Smooth muscle cell (in vitro differentiated cells): ENCODE results near the gene BET1. TPM values are rescaled to one million over a fixed set of nuclear protein-coding genes. Genes with fewer than 3 reads are reported as not detected.

ENCODE experiments used
- DNase-seq: peaks from one replicate; lab custom pipeline; 2025; ENCODE audit not compliant: unreplicated experiment; lab: John Stamatoyannopoulos, UW
- H2AFZ ChIP-seq: fragments of 200-600 bp; sonication (generic); 2 replicates; pipeline ENCODE4 v1.6.0; 2016; ENCODE audit warnings: antibody characterized with exemption, low read depth, mild to moderate bottlenecking
- H3F3A ChIP-seq: fragments of 200-600 bp; sonication (generic); 2 replicates; pipeline ENCODE4 v1.6.0; 2017; ENCODE audit warnings: antibody characterized with exemption, low read depth
- H3K27ac ChIP-seq: fragments of 200-600 bp; sonication (generic); 2 replicates; pipeline ENCODE4 v1.5.1; 2016; ENCODE audit warnings: low read depth, mild to moderate bottlenecking
- H3K27me3 ChIP-seq: fragments of 200-600 bp; sonication (generic); 2 replicates; pipeline ENCODE4 v1.6.1; 2016; ENCODE audit warnings: low read depth, mild to moderate bottlenecking
- H3K36me3 ChIP-seq: fragments of 200-600 bp; sonication (generic); 2 replicates; pipeline ENCODE4 v1.5.1; 2016; ENCODE audit warnings: low read depth
- H3K4me1 ChIP-seq: fragments of 200-600 bp; sonication (generic); 2 replicates; pipeline ENCODE4 v1.5.1; 2016; ENCODE audit warnings: low read depth
- H3K4me2 ChIP-seq: fragments of 200-600 bp; sonication (generic); 2 replicates; pipeline ENCODE4 v1.6.0; 2016; ENCODE audit warnings: mild to moderate bottlenecking
- H3K4me3 ChIP-seq: fragments of 200-600 bp; sonication (generic); 2 replicates; pipeline ENCODE4 v1.5.1; 2016; ENCODE audit warnings: mild to moderate bottlenecking
- H3K79me2 ChIP-seq: fragments of 200-600 bp; sonication (generic); 2 replicates; pipeline ENCODE4 v1.6.0; 2016; ENCODE audit warnings: low read depth, mild to moderate bottlenecking
- H3K9ac ChIP-seq: fragments of 200-600 bp; sonication (generic); 2 replicates; pipeline ENCODE4 v1.6.0; 2016; ENCODE audit warnings: low read depth
- H3K9me3 ChIP-seq: fragments of 200-600 bp; sonication (generic); replicated peaks from 2 replicates; pipeline ENCODE4 v1.5.1; 2016; ENCODE audit warnings: low read depth
- H4K20me1 ChIP-seq: fragments of 200-600 bp; sonication (generic); 2 replicates; pipeline ENCODE4 v1.6.0; 2016; ENCODE audit warnings: low read depth
- WGBS: methylation state at CpG from one replicate; pipeline ENCODE4 v1.1.7; 2016; ENCODE audit warnings: low lambda C conversion rate; 5-methylcytosine and 5-hydroxymethylcytosine counted together
- polyA plus RNA-seq: library from polyadenylated mRNA; unstranded; fragments of >200 nt; fragmentation: Nextera tagmentation; extraction: Ambion mirVana; gene quantifications from 2 replicates; pipeline ENCODE4 v1.2.1, GENCODE V29; 2016
- total RNA-seq: library from RNA; depleted of rRNA; stranded (reverse); fragments of >200 nt; gene quantifications from 2 replicates; pipeline ENCODE4 v1.2.3, GENCODE V29; 2014
- TF ChIP-seq, protein P1 (sequence below): fragments of 200-600 bp; sonication (generic); IDR thresholded peaks from 2 replicates; pipeline ENCODE4 v1.5.1; 2017; ENCODE audit warnings: borderline replicate concordance, mild to moderate bottlenecking, antibody characterized with exemption; ENCODE audit not compliant: insufficient read depth, poor library complexity, severe bottlenecking

BET1 gene
- total and polyA plus RNA-seq, 2 experiments from 2014 or later, result 46.8 to 59.6 TPM

DNA sequence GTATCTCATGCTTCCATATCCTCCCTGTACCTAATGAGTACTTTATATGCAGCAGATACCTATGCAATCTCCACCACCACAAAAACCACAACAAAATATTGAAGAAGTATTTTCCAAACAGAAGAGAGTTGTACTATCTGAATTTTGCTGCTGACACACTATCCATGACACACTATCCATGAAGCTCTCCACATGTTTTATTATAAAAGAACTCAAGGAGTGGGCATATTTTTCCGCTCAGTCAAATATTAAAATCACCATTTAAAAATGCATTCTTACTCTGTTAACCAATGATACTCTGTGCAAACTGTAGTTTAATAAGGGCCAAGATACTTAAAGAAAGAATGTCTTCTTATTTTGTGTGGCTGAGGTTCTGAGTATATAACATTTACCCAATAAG is 2.8 kb downstream of the BET1 start:
- Histone ChIP-seq H3K27ac (no peak overlapping the region), H3F3A (no peaks in the 10 kb centered on the region), H3K4me1 (peaks cover 11% of the 10 kb centered on the region), H3K9ac (no peak overlapping the region), H3K79me2 (peaks cover 62% of the 10 kb centered on the region), H3K4me3 (no peak overlapping the region), H2AFZ (no peak overlapping the region), H3K36me3 (no peaks in the 10 kb centered on the region), H3K4me2 (no peak overlapping the region), H4K20me1 (peaks cover 13% of the 10 kb centered on the region), H3K9me3 (no peaks in the 10 kb centered on the region), H3K27me3 (peaks cover 9% of the 10 kb centered on the region)
- no peak for DNase-seq
- TF ChIP-seq, protein P1, sequence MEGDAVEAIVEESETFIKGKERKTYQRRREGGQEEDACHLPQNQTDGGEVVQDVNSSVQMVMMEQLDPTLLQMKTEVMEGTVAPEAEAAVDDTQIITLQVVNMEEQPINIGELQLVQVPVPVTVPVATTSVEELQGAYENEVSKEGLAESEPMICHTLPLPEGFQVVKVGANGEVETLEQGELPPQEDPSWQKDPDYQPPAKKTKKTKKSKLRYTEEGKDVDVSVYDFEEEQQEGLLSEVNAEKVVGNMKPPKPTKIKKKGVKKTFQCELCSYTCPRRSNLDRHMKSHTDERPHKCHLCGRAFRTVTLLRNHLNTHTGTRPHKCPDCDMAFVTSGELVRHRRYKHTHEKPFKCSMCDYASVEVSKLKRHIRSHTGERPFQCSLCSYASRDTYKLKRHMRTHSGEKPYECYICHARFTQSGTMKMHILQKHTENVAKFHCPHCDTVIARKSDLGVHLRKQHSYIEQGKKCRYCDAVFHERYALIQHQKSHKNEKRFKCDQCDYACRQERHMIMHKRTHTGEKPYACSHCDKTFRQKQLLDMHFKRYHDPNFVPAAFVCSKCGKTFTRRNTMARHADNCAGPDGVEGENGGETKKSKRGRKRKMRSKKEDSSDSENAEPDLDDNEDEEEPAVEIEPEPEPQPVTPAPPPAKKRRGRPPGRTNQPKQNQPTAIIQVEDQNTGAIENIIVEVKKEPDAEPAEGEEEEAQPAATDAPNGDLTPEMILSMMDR, result no peak
- 100% methylated on average over 1 of the region's 1 CpG for WGBS

GRCh38 chr7:93997868-93998267 is 6.3 kb downstream of the BET1 start:
- no peaks in the 10 kb centered on the region for H3K36me3 ChIP-seq
- DNase-seq, result no peak
- H3K79me2 ChIP-seq, result peaks cover 51% of the 10 kb centered on the region
- H3K9ac ChIP-seq, result no peak overlapping the region
- WGBS, result 85% methylated on average over 3 of the region's 3 CpGs
- no peaks in the 10 kb centered on the region for H3K9me3 ChIP-seq
- TF ChIP-seq, protein P1, result no peak
- peaks cover 22% of the 10 kb centered on the region for H4K20me1 ChIP-seq
- no peak overlapping the region for H3K4me3 ChIP-seq
- no peak overlapping the region for H3K27ac ChIP-seq
- H3K27me3 ChIP-seq, result no peaks in the 10 kb centered on the region
- H3K4me1 ChIP-seq, result peaks cover 5% of the 10 kb centered on the region
- no peaks in the 10 kb centered on the region for H3F3A ChIP-seq
- no peak overlapping the region for H2AFZ ChIP-seq
- H3K4me2 ChIP-seq, result no peak overlapping the region

- TF ChIP-seq, protein P1, result no peak
- no peaks in the 10 kb centered on the region for H3K4me1 ChIP-seq
- 85% methylated on average over 6 of the region's 6 CpGs for WGBS
- H3K36me3 ChIP-seq, result no peaks in the 10 kb centered on the region
- peaks cover 23% of the 10 kb centered on the region for H4K20me1 ChIP-seq
- no peaks in the 10 kb centered on the region for H3K9me3 ChIP-seq
- no peak overlapping the region for H2AFZ ChIP-seq
- H3K27me3 ChIP-seq, result no peaks in the 10 kb centered on the region
- no peak overlapping the region for H3K4me2 ChIP-seq
- H3K27ac ChIP-seq, result no peak overlapping the region
- DNase-seq, result no peak
- H3K4me3 ChIP-seq, result no peak overlapping the region
- no peak overlapping the region for H3K9ac ChIP-seq
- no peaks in the 10 kb centered on the region for H3F3A ChIP-seq
- H3K79me2 ChIP-seq, result peaks cover 5% of the 10 kb centered on the region
Observed at GRCh38 chr7:93992421-93993110, 11.6 kb downstream of the BET1 start.

- Histone ChIP-seq H3K9me3 (no peaks in the 10 kb centered on the region), H3K36me3 (no peaks in the 10 kb centered on the region), H4K20me1 (peaks cover 7% of the 10 kb centered on the region), H3K4me2 (no peak overlapping the region), H3K4me1 (no peaks in the 10 kb centered on the region), H2AFZ (no peak overlapping the region), H3K9ac (no peak overlapping the region), H3K4me3 (no peak overlapping the region), H3K27me3 (no peaks in the 10 kb centered on the region), H3F3A (no peaks in the 10 kb centered on the region), H3K27ac (no peak overlapping the region), H3K79me2 (no peaks in the 10 kb centered on the region)
- TF ChIP-seq, protein P1, result no peak
- 98% methylated on average over 3 of the region's 3 CpGs for WGBS
- no peak for DNase-seq
Observed at GRCh38 chr7:93987297-93987696, 16.9 kb downstream of the BET1 start.
